K562 (cell line): Measurements from ENCODE around the gene PPP1R15A. TPM values are rescaled to one million over a fixed set of nuclear protein-coding genes. Genes with fewer than 3 reads are reported as not detected.

Experiments
- DPF2 ChIP-seq: fragments of 450-650 bp; IDR thresholded peaks from 2 replicates; pipeline ENCODE4 v1.6.1; 2016
- EZH2 ChIP-seq: IDR thresholded peaks from 2 replicates; pipeline ENCODE4 v1.6.1; 2012; ENCODE audit warnings: low read depth, mild to moderate bottlenecking, inconsistent platforms, low read length, borderline replicate concordance
- NCOA1 ChIP-seq: fragments of 450-650 bp; IDR thresholded peaks from 2 replicates; pipeline ENCODE4 v1.6.1; 2016; ENCODE audit warnings: low read depth
- NELFE ChIP-seq: IDR thresholded peaks from 2 replicates; pipeline ENCODE4 v1.6.1; 2011; ENCODE audit warnings: mild to moderate bottlenecking; ENCODE audit not compliant: insufficient read depth, insufficient read length
- NKRF ChIP-seq: fragments of 450-650 bp; IDR thresholded peaks from 2 replicates; pipeline ENCODE4 v1.6.1; 2016; ENCODE audit warnings: borderline replicate concordance
- PHF21A ChIP-seq: fragments of 450-650 bp; IDR thresholded peaks from 2 replicates; pipeline ENCODE4 v1.6.1; 2017; ENCODE audit warnings: low read depth, borderline replicate concordance
- polyA plus RNA-seq, 8 experiments: library from polyadenylated mRNA; depleted of rRNA in 4 of 8; stranded (reverse) in 5 of 8; unstranded in 3 of 8; fragments of >200 nt; fragmentation: Nextera tagmentation in 2 of 8; fragmentation: Illumina TruSeq in 1 of 8; extraction: Ambion mirVana in 2 of 8; extraction: Trizol in 1 of 8; gene quantifications; 2 replicates each; pipeline versions ENCODE4 v1.2.1 to v1.2.3, GENCODE V29; 2011 to 2014; ENCODE audit warnings: inconsistent platforms in 1 of 8, missing spikeins in 1 of 8
- total RNA-seq, 7 experiments: library from RNA; depleted of rRNA in 6 of 7; stranded (reverse); fragments of >200 nt in 6 of 7; fragmentation: Illumina TruSeq in 2 of 7; extraction: Trizol in 2 of 7; gene quantifications; 2 replicates each; pipeline versions ENCODE4 v1.2.1 to v1.2.3, GENCODE V29; 2011 to 2021; ENCODE audit warnings: low replicate concordance in 1 of 7
- TF ChIP-seq, protein P1 (sequence below): fragments of 450-650 bp; IDR thresholded peaks from 2 replicates; pipeline ENCODE4 v1.6.1; 2016; ENCODE audit warnings: low read depth
- TF ChIP-seq, protein P2 (sequence below): fragments of 250-450 bp; sonication (Bioruptor Pico); IDR thresholded peaks from 2 replicates; pipeline ENCODE4 v1.5.0; 2020; ENCODE audit warnings: mild to moderate bottlenecking
- TF ChIP-seq, protein P3 (sequence below): IDR thresholded peaks from 2 replicates; pipeline ENCODE4 v1.6.1; 2012; ENCODE audit warnings: low read depth, low read length, improper control_type of control experiment, borderline replicate concordance
- TF ChIP-seq, protein P4 (sequence below): fragments of 150-350 bp; IDR thresholded peaks from 2 replicates; pipeline ENCODE4 v1.6.1; 2014; ENCODE audit warnings: low read depth, mild to moderate bottlenecking, low read length, borderline replicate concordance

Gene PPP1R15A
- total and polyA plus RNA-seq, 9 of the 15 experiments (the other 6 are each of a cell fraction or from before 2014, with no cell fraction given) = 0.42 to 73.7 (median 44.0) TPM

GRCh38 chr19:48872884-48873475 lies 759 bp downstream of the PPP1R15A start (continued):
- no peak; the same call in 1 of the 2 replicates for TF ChIP-seq NKRF
- peak; percentile 60; the same call in 1 of the 2 replicates for TF ChIP-seq DPF2
- TF ChIP-seq PHF21A = no peak
- no peak for TF ChIP-seq EZH2
- TF ChIP-seq NELFE = no peak
- TF ChIP-seq, protein P1, sequence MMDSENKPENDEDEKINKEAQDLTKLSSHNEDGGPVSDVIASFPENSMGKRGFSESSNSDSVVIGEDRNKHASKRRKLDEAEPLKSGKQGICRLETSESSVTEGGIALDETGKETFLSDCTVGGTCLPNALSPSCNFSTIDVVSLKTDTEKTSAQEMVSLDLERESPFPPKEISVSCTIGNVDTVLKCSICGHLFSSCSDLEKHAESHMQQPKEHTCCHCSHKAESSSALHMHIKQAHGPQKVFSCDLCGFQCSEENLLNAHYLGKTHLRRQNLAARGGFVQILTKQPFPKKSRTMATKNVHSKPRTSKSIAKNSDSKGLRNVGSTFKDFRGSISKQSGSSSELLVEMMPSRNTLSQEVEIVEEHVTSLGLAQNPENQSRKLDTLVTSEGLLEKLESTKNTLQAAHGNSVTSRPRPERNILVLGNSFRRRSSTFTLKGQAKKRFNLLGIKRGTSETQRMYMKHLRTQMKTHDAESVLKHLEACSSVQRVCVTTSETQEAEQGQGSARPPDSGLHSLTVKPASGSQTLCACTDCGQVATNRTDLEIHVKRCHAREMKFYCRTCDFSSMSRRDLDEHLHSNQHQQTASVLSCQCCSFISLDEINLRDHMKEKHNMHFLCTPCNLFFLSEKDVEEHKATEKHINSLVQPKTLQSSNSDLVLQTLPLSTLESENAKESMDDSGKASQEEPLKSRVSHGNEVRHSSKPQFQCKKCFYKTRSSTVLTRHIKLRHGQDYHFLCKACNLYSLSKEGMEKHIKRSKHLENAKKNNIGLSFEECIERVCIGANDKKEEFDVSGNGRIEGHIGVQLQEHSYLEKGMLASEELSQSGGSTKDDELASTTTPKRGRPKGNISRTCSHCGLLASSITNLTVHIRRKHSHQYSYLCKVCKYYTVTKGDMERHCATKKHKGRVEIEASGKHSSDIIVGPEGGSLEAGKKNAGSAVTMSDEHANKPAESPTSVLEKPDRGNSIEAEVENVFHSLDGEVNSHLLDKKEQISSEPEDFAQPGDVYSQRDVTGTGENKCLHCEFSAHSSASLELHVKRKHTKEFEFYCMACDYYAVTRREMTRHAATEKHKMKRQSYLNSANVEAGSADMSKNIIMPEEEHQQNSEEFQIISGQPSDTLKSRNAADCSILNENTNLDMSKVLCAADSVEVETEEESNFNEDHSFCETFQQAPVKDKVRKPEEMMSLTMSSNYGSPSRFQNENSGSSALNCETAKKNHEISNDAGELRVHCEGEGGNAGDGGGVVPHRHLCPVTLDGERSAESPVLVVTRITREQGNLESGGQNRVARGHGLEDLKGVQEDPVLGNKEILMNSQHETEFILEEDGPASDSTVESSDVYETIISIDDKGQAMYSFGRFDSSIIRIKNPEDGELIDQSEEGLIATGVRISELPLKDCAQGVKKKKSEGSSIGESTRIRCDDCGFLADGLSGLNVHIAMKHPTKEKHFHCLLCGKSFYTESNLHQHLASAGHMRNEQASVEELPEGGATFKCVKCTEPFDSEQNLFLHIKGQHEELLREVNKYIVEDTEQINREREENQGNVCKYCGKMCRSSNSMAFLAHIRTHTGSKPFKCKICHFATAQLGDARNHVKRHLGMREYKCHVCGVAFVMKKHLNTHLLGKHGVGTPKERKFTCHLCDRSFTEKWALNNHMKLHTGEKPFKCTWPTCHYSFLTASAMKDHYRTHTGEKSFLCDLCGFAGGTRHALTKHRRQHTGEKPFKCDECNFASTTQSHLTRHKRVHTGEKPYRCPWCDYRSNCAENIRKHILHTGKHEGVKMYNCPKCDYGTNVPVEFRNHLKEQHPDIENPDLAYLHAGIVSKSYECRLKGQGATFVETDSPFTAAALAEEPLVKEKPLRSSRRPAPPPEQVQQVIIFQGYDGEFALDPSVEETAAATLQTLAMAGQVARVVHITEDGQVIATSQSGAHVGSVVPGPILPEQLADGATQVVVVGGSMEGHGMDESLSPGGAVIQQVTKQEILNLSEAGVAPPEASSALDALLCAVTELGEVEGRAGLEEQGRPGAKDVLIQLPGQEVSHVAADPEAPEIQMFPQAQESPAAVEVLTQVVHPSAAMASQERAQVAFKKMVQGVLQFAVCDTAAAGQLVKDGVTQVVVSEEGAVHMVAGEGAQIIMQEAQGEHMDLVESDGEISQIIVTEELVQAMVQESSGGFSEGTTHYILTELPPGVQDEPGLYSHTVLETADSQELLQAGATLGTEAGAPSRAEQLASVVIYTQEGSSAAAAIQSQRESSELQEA = no peak
- TF ChIP-seq, protein P2, sequence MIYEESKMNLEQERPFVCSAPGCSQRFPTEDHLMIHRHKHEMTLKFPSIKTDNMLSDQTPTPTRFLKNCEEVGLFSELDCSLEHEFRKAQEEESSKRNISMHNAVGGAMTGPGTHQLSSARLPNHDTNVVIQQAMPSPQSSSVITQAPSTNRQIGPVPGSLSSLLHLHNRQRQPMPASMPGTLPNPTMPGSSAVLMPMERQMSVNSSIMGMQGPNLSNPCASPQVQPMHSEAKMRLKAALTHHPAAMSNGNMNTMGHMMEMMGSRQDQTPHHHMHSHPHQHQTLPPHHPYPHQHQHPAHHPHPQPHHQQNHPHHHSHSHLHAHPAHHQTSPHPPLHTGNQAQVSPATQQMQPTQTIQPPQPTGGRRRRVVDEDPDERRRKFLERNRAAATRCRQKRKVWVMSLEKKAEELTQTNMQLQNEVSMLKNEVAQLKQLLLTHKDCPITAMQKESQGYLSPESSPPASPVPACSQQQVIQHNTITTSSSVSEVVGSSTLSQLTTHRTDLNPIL (CRISPR knock-in tag) = no peak
- TF ChIP-seq NCOA1 = no peak
- TF ChIP-seq, protein P3, sequence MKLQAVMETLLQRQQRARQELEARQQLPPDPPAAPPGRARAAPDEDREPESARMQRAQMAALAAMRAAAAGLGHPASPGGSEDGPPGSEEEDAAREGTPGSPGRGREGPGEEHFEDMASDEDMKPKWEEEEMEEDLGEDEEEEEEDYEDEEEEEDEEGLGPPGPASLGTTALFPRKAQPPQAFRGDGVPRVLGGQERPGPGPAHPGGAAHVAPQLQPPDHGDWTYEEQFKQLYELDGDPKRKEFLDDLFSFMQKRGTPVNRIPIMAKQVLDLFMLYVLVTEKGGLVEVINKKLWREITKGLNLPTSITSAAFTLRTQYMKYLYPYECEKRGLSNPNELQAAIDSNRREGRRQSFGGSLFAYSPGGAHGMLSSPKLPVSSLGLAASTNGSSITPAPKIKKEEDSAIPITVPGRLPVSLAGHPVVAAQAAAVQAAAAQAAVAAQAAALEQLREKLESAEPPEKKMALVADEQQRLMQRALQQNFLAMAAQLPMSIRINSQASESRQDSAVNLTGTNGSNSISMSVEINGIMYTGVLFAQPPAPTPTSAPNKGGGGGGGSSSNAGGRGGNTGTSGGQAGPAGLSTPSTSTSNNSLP = peak; percentile 64; the same call in 1 of the 2 replicates
- TF ChIP-seq, protein P4, sequence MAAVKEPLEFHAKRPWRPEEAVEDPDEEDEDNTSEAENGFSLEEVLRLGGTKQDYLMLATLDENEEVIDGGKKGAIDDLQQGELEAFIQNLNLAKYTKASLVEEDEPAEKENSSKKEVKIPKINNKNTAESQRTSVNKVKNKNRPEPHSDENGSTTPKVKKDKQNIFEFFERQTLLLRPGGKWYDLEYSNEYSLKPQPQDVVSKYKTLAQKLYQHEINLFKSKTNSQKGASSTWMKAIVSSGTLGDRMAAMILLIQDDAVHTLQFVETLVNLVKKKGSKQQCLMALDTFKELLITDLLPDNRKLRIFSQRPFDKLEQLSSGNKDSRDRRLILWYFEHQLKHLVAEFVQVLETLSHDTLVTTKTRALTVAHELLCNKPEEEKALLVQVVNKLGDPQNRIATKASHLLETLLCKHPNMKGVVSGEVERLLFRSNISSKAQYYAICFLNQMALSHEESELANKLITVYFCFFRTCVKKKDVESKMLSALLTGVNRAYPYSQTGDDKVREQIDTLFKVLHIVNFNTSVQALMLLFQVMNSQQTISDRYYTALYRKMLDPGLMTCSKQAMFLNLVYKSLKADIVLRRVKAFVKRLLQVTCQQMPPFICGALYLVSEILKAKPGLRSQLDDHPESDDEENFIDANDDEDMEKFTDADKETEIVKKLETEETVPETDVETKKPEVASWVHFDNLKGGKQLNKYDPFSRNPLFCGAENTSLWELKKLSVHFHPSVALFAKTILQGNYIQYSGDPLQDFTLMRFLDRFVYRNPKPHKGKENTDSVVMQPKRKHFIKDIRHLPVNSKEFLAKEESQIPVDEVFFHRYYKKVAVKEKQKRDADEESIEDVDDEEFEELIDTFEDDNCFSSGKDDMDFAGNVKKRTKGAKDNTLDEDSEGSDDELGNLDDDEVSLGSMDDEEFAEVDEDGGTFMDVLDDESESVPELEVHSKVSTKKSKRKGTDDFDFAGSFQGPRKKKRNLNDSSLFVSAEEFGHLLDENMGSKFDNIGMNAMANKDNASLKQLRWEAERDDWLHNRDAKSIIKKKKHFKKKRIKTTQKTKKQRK = 0 out of 2 replicates have a peak, but pooled peaks have one; percentile 30
